ENCODE results near the gene EDA.

DNA sequence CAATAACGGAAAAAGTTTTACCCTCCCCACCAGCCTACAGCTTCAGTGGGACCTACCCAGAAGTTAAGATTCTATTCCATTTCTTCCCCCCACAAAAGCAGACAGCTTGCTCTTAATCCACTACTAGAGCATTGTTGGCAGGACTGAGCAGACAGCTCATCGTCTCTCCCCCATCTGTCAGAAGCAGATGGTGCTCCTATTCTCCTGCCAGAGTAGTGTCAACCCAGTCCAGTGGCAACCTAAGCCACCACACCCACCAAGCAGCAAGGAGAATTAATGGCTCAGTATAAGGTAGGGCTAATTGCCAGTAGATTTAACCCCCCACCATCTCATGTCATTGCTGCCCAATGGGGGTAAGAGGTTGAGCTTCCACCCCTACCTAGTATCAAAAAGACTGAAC is 371.8 kb downstream of the EDA start:
- TF ChIP-seq, protein P1, sequence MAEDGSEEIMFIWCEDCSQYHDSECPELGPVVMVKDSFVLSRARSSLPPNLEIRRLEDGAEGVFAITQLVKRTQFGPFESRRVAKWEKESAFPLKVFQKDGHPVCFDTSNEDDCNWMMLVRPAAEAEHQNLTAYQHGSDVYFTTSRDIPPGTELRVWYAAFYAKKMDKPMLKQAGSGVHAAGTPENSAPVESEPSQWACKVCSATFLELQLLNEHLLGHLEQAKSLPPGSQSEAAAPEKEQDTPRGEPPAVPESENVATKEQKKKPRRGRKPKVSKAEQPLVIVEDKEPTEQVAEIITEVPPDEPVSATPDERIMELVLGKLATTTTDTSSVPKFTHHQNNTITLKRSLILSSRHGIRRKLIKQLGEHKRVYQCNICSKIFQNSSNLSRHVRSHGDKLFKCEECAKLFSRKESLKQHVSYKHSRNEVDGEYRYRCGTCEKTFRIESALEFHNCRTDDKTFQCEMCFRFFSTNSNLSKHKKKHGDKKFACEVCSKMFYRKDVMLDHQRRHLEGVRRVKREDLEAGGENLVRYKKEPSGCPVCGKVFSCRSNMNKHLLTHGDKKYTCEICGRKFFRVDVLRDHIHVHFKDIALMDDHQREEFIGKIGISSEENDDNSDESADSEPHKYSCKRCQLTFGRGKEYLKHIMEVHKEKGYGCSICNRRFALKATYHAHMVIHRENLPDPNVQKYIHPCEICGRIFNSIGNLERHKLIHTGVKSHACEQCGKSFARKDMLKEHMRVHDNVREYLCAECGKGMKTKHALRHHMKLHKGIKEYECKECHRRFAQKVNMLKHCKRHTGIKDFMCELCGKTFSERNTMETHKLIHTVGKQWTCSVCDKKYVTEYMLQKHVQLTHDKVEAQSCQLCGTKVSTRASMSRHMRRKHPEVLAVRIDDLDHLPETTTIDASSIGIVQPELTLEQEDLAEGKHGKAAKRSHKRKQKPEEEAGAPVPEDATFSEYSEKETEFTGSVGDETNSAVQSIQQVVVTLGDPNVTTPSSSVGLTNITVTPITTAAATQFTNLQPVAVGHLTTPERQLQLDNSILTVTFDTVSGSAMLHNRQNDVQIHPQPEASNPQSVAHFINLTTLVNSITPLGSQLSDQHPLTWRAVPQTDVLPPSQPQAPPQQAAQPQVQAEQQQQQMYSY (CRISPR knock-in tag; IDR thresholded peaks at IDR 0.05) = no peak
- TF ChIP-seq JUND (CRISPR knock-in tag; IDR thresholded peaks at IDR 0.05) (no peak), TCF7L2 (IDR thresholded peaks at IDR 0.05; ENCODE audit: low read depth, low read length) (no peak)
- TF ChIP-seq, protein P2, sequence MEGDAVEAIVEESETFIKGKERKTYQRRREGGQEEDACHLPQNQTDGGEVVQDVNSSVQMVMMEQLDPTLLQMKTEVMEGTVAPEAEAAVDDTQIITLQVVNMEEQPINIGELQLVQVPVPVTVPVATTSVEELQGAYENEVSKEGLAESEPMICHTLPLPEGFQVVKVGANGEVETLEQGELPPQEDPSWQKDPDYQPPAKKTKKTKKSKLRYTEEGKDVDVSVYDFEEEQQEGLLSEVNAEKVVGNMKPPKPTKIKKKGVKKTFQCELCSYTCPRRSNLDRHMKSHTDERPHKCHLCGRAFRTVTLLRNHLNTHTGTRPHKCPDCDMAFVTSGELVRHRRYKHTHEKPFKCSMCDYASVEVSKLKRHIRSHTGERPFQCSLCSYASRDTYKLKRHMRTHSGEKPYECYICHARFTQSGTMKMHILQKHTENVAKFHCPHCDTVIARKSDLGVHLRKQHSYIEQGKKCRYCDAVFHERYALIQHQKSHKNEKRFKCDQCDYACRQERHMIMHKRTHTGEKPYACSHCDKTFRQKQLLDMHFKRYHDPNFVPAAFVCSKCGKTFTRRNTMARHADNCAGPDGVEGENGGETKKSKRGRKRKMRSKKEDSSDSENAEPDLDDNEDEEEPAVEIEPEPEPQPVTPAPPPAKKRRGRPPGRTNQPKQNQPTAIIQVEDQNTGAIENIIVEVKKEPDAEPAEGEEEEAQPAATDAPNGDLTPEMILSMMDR (CRISPR knock-in tag; IDR thresholded peaks at IDR 0.05) = no peak
